RWPE2 (cell line): ENCODE data around the gene DCPS.

Source experiments
- ATAC-seq: fragments of 200-7000 bp; cut with Tn5 transposase; 3 replicates; pipeline ENCODE4 v1.9.1; 2021; ENCODE audit warnings: low read depth
- DNase-seq: peaks from one replicate; pipeline ENCODE4 v3.0.0-alpha.2; 2020; ENCODE audit warnings: low spot score
- H3K27ac ChIP-seq: fragments of 450-650 bp; 2 replicates; pipeline ENCODE4 v1.5.1; 2017; ENCODE audit warnings: mild to moderate bottlenecking; ENCODE audit not compliant: poor library complexity, severe bottlenecking
- H3K27me3 ChIP-seq: fragments of 250-450 bp; sonication (Bioruptor Pico); 2 replicates; pipeline ENCODE4 v1.5.1; 2021; ENCODE audit warnings: mild to moderate bottlenecking, moderate library complexity; ENCODE audit not compliant: insufficient read depth, poor library complexity, severe bottlenecking
- H3K36me3 ChIP-seq: fragments of 250-450 bp; sonication (Bioruptor Pico); 2 replicates; pipeline ENCODE4 v1.5.1; 2020; ENCODE audit warnings: low read depth, mild to moderate bottlenecking, moderate library complexity
- H3K4me1 ChIP-seq: fragments of 250-450 bp; sonication (Bioruptor Pico); 2 replicates; pipeline ENCODE4 v1.5.1; 2021; ENCODE audit warnings: mild to moderate bottlenecking, moderate library complexity; ENCODE audit not compliant: insufficient read depth, poor library complexity, severe bottlenecking
- H3K4me3 ChIP-seq: fragments of 250-450 bp; sonication (Bioruptor Pico); 2 replicates; pipeline ENCODE4 v1.5.1; 2021; ENCODE audit warnings: mild to moderate bottlenecking, moderate library complexity; ENCODE audit not compliant: severe bottlenecking
- H3K9me3 ChIP-seq: fragments of 250-450 bp; sonication (Bioruptor Pico); 2 replicates; pipeline ENCODE4 v1.5.1; 2021; ENCODE audit warnings: mild to moderate bottlenecking, moderate library complexity; ENCODE audit not compliant: severe bottlenecking
- TF ChIP-seq, protein P1 (sequence below): fragments of 450-650 bp; IDR thresholded peaks from one replicate; pipeline ENCODE4 v1.5.1; 2017; ENCODE audit warnings: mild to moderate bottlenecking, moderate library complexity; ENCODE audit not compliant: poor library complexity, severe bottlenecking

Gene DCPS

DNA sequence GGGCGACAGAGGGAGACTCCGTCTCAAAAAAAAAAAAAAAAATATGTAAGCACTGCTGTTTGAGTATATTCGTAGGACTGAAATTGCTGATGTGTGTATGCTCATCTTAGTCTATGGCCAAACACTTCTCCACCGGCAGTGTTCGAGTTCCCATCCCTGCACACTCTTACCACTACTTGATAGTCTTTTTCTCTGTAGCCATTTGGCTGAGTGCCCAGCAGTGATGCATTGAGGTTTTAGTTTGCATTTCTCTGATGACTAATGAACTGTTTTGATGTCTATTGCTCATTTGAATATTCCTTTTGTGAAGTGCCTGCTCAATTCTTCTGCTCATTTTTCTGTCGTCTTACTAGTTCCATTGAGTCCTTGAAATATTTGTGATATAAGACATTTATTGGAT is 19.0 kb upstream of the DCPS start:
- H3K36me3 ChIP-seq: peaks cover 6% of the 10 kb centered on the region
- DNase-seq: peak; percentile 85
- no peaks in the 10 kb centered on the region for H3K27me3 ChIP-seq
- H3K9me3 ChIP-seq: no peaks in the 10 kb centered on the region
- H3K4me1 ChIP-seq: peaks cover 4% of the 10 kb centered on the region
- TF ChIP-seq, protein P1, sequence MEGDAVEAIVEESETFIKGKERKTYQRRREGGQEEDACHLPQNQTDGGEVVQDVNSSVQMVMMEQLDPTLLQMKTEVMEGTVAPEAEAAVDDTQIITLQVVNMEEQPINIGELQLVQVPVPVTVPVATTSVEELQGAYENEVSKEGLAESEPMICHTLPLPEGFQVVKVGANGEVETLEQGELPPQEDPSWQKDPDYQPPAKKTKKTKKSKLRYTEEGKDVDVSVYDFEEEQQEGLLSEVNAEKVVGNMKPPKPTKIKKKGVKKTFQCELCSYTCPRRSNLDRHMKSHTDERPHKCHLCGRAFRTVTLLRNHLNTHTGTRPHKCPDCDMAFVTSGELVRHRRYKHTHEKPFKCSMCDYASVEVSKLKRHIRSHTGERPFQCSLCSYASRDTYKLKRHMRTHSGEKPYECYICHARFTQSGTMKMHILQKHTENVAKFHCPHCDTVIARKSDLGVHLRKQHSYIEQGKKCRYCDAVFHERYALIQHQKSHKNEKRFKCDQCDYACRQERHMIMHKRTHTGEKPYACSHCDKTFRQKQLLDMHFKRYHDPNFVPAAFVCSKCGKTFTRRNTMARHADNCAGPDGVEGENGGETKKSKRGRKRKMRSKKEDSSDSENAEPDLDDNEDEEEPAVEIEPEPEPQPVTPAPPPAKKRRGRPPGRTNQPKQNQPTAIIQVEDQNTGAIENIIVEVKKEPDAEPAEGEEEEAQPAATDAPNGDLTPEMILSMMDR: no peak
- peak; percentile 65 for ATAC-seq
- no peak overlapping the region for H3K27ac ChIP-seq
- no peak overlapping the region for H3K4me3 ChIP-seq

GRCh38 chr11:126288237-126288636 is 15.6 kb upstream of the DCPS start:
- no peak for ATAC-seq
- no peak for DNase-seq
- Histone ChIP-seq H3K4me3 (no peak overlapping the region), H3K27me3 (no peaks in the 10 kb centered on the region), H3K9me3 (no peaks in the 10 kb centered on the region), H3K36me3 (peaks cover 15% of the 10 kb centered on the region), H3K4me1 (peaks cover 4% of the 10 kb centered on the region), H3K27ac (no peak overlapping the region)
- TF ChIP-seq, protein P1: no peak

DNA sequence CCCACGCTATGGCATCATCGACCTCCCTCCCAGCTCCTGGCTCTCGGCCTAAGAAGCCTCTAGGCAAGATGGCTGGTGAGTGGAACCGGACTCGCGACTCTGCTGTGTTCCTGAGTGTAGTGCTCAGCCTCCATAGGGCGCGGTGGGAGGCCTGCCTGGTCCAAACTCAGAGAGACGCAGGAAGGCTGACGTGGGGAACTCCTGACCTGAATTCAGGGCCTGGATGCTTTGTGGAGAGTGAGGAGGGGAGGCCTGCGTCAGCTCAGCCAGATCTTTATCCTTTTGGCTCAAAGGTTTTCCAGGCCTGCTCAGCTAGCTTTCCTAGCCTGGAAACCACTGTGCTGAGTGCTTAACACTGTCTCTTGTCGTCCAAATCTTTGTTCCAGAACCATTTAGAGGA is 13.0 kb upstream of the DCPS start:
- Histone ChIP-seq H3K27me3 (no peaks in the 10 kb centered on the region), H3K4me1 (no peaks in the 10 kb centered on the region), H3K9me3 (no peaks in the 10 kb centered on the region), H3K27ac (no peak overlapping the region), H3K36me3 (peaks cover 25% of the 10 kb centered on the region), H3K4me3 (no peak overlapping the region)
- DNase-seq (no peak), ATAC-seq (no peak)
- TF ChIP-seq, protein P1: no peak

- TF ChIP-seq, protein P1: no peak
- Histone ChIP-seq H3K4me1 (no peaks in the 10 kb centered on the region), H3K27ac (no peak overlapping the region), H3K27me3 (no peaks in the 10 kb centered on the region), H3K9me3 (no peaks in the 10 kb centered on the region), H3K4me3 (no peak overlapping the region), H3K36me3 (peaks cover 21% of the 10 kb centered on the region)
- ATAC-seq (no peak), DNase-seq (no peak)
Observed at GRCh38 chr11:126293726-126294125, 10.1 kb upstream of the DCPS start.

GRCh38 chr11:126297004-126297403 is 6.9 kb upstream of the DCPS start:
- Histone ChIP-seq H3K4me1 (no peaks in the 10 kb centered on the region), H3K27ac (no peak overlapping the region), H3K36me3 (peaks cover 25% of the 10 kb centered on the region), H3K4me3 (no peak overlapping the region), H3K9me3 (no peaks in the 10 kb centered on the region), H3K27me3 (no peaks in the 10 kb centered on the region)
- DNase-seq: no peak
- no peak for ATAC-seq
- TF ChIP-seq, protein P1: no peak
